HEK293 (cell line): Measurements from ENCODE around the gene GPER1.

Experiments used
- CTCF ChIA-PET: fragments of 350-600 bp; formaldehyde crosslinking; extraction: SDS; loops from one replicate; lab custom pipeline; 2021; ENCODE audit warnings: antibody characterized with exemption; lab: Yijun Ruan, JAX
- POLR2A ChIA-PET: fragments of 300-600 bp; formaldehyde crosslinking; extraction: SDS; loops from one replicate; lab custom pipeline; 2020; ENCODE audit warnings: antibody characterized with exemption, inconsistent platforms; lab: Yijun Ruan, JAX
- H3K27ac ChIP-seq: fragments of 200-500 bp; sonication (Bioruptor generic); 2 replicates; pipeline ENCODE4 v1.5.1; 2014; ENCODE audit warnings: low read depth, low read length, control low read depth, inconsistent platforms; ENCODE audit errors: extremely low read depth
- H3K36me3 ChIP-seq, 2 experiments: fragments of 200-500 bp in 1 of 2; sonication (Bioruptor generic) in 1 of 2; 1 replicate in 1 of 2; 2 replicates in 1 of 2; pipeline ENCODE4 v1.5.1; 2014 to 2017; ENCODE audit warnings: inconsistent platforms in 2 of 2, low read length in 2 of 2; ENCODE audit not compliant: control insufficient read depth in 2 of 2, insufficient read depth in 1 of 2
- H3K4me1 ChIP-seq: fragments of 200-500 bp; sonication (Bioruptor generic); 2 replicates; pipeline ENCODE4 v1.5.1; 2014; ENCODE audit warnings: mild to moderate bottlenecking, low read length, inconsistent platforms; ENCODE audit not compliant: control insufficient read depth, insufficient read depth
- H3K4me3 ChIP-seq: 2 replicates; pipeline ENCODE4 v1.5.1; 2011; ENCODE audit warnings: low read depth, mild to moderate bottlenecking, control low read depth, low read length, moderate library complexity
- H3K9me3 ChIP-seq: fragments of 200-500 bp; sonication (Bioruptor generic); 2 replicates; pipeline ENCODE4 v1.5.1; 2014; ENCODE audit warnings: low read depth, low read length, inconsistent platforms; ENCODE audit not compliant: control insufficient read depth, insufficient read depth
- KLF1 ChIP-seq: fragments of 450-650 bp; formaldehyde crosslinking; IDR thresholded peaks from 2 replicates; pipeline ENCODE4 v1.5.1; 2016; ENCODE audit warnings: missing biosample characterization, missing genetic modification characterization
- PRDM2 ChIP-seq: fragments of 450-650 bp; formaldehyde crosslinking; IDR thresholded peaks from 2 replicates; pipeline ENCODE4 v1.5.1; 2016; ENCODE audit warnings: missing biosample characterization, missing genetic modification characterization, borderline replicate concordance
- ZBTB17 ChIP-seq: fragments of 450-650 bp; formaldehyde crosslinking; IDR thresholded peaks from 2 replicates; pipeline ENCODE4 v1.5.1; 2016; ENCODE audit warnings: missing biosample characterization, missing genetic modification characterization
- ZBTB20 ChIP-seq: fragments of 450-650 bp; formaldehyde crosslinking; IDR thresholded peaks from 2 replicates; pipeline ENCODE4 v1.5.1; 2016; ENCODE audit warnings: missing biosample characterization, missing genetic modification characterization
- ZBTB7A ChIP-seq: fragments of 450-650 bp; formaldehyde crosslinking; IDR thresholded peaks from 2 replicates; pipeline ENCODE4 v1.5.1; 2016; ENCODE audit warnings: low read depth, missing biosample characterization, missing genetic modification characterization
- ZFP41 ChIP-seq: fragments of 450-650 bp; formaldehyde crosslinking; IDR thresholded peaks from 2 replicates; pipeline ENCODE4 v1.5.1; 2016; ENCODE audit warnings: missing biosample characterization, missing genetic modification characterization, borderline replicate concordance
- ZFP69B ChIP-seq: fragments of 450-650 bp; formaldehyde crosslinking; IDR thresholded peaks from 2 replicates; pipeline ENCODE4 v1.5.1; 2016; ENCODE audit warnings: missing biosample characterization, missing genetic modification characterization
- ZIC2 ChIP-seq: fragments of 450-650 bp; formaldehyde crosslinking; IDR thresholded peaks from 2 replicates; pipeline ENCODE4 v1.5.1; 2016; ENCODE audit warnings: missing biosample characterization, missing genetic modification characterization
- ZNF148 ChIP-seq: fragments of 450-650 bp; formaldehyde crosslinking; IDR thresholded peaks from 2 replicates; pipeline ENCODE4 v1.5.0; 2017; ENCODE audit warnings: missing biosample characterization, missing genetic modification characterization, borderline replicate concordance
- ZNF175 ChIP-seq: fragments of 450-650 bp; formaldehyde crosslinking; IDR thresholded peaks from 2 replicates; pipeline ENCODE4 v1.5.1; 2016; ENCODE audit warnings: missing biosample characterization, missing genetic modification characterization
- ZNF311 ChIP-seq: fragments of 450-650 bp; formaldehyde crosslinking; IDR thresholded peaks from 2 replicates; pipeline ENCODE4 v1.5.1; 2017; ENCODE audit warnings: missing biosample characterization, missing genetic modification characterization, borderline replicate concordance
- ZNF37A ChIP-seq: fragments of 450-650 bp; IDR thresholded peaks from 2 replicates; pipeline ENCODE4 v1.5.1; 2018; ENCODE audit warnings: missing biosample characterization, missing genetic modification characterization
- ZNF449 ChIP-seq: fragments of 450-650 bp; formaldehyde crosslinking; IDR thresholded peaks from 2 replicates; pipeline ENCODE4 v1.5.1; 2017; ENCODE audit warnings: missing biosample characterization, mild to moderate bottlenecking, missing genetic modification characterization, moderate library complexity
- ZNF585B ChIP-seq: fragments of 450-650 bp; formaldehyde crosslinking; IDR thresholded peaks from 2 replicates; pipeline ENCODE4 v1.5.1; 2016; ENCODE audit warnings: missing biosample characterization, missing genetic modification characterization
- ZNF639 ChIP-seq: fragments of 450-650 bp; formaldehyde crosslinking; IDR thresholded peaks from 2 replicates; pipeline ENCODE4 v1.5.1; 2016; ENCODE audit warnings: missing biosample characterization, missing genetic modification characterization
- ZNF654 ChIP-seq: fragments of 450-650 bp; formaldehyde crosslinking; IDR thresholded peaks from 2 replicates; pipeline ENCODE4 v1.5.1; 2016; ENCODE audit warnings: low read depth, missing biosample characterization, missing genetic modification characterization
- ZNF660 ChIP-seq: fragments of 450-650 bp; IDR thresholded peaks from 2 replicates; pipeline ENCODE4 v1.5.1; 2018; ENCODE audit warnings: missing biosample characterization, mild to moderate bottlenecking, missing genetic modification characterization
- ZNF791 ChIP-seq: fragments of 450-650 bp; formaldehyde crosslinking; IDR thresholded peaks from 2 replicates; pipeline ENCODE4 v1.5.1; 2016; ENCODE audit warnings: missing biosample characterization, missing genetic modification characterization
- TF ChIP-seq, protein P1 (sequence below): fragments of 450-650 bp; formaldehyde crosslinking; IDR thresholded peaks from 2 replicates; pipeline ENCODE4 v1.5.1; 2016; ENCODE audit warnings: missing biosample characterization, missing genetic modification characterization, low read depth
- TF ChIP-seq, protein P2 (sequence below): sonication (generic); formaldehyde crosslinking; IDR thresholded peaks from 2 replicates; pipeline ENCODE4 v1.8.1; 2022; ENCODE audit warnings: mild to moderate bottlenecking, moderate library complexity, missing genetic modification reagents

Gene GPER1

DNA sequence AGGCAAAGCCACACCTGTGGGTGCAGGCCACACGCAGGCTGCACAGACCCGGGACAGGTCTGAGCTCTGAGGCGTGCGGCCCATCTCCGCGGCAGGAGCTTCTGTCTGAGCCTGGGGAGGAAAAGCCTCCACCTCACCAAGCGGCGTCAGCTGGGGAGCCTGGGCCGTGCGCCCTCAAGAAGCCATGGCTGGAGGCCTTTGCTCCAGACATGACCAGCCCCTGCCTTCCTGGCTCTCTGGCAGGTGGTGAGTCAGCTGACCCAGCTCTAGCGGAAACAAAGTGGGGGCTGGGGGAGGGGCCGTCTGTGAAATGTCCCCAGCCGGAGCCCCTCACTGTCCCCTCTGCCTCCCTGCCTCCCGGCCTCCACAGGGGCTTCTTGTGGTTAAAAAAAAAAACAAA, 12.5 kb downstream of the GPER1 start (continued):
- TF ChIP-seq, protein P1, sequence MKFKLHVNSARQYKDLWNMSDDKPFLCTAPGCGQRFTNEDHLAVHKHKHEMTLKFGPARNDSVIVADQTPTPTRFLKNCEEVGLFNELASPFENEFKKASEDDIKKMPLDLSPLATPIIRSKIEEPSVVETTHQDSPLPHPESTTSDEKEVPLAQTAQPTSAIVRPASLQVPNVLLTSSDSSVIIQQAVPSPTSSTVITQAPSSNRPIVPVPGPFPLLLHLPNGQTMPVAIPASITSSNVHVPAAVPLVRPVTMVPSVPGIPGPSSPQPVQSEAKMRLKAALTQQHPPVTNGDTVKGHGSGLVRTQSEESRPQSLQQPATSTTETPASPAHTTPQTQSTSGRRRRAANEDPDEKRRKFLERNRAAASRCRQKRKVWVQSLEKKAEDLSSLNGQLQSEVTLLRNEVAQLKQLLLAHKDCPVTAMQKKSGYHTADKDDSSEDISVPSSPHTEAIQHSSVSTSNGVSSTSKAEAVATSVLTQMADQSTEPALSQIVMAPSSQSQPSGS (tag by site-specific recombination): no peak
- no peak for TF ChIP-seq ZBTB20 (tag by site-specific recombination)
- TF ChIP-seq ZFP41 (tag by site-specific recombination): no peak
- TF ChIP-seq KLF1 (tag by site-specific recombination): no peak
- no peak for TF ChIP-seq ZNF175 (tag by site-specific recombination)
- TF ChIP-seq ZNF148 (tag by site-specific recombination): no peak
- TF ChIP-seq ZNF791: no peak
- TF ChIP-seq ZNF37A (tag by site-specific recombination): no peak
- TF ChIP-seq, protein P2, sequence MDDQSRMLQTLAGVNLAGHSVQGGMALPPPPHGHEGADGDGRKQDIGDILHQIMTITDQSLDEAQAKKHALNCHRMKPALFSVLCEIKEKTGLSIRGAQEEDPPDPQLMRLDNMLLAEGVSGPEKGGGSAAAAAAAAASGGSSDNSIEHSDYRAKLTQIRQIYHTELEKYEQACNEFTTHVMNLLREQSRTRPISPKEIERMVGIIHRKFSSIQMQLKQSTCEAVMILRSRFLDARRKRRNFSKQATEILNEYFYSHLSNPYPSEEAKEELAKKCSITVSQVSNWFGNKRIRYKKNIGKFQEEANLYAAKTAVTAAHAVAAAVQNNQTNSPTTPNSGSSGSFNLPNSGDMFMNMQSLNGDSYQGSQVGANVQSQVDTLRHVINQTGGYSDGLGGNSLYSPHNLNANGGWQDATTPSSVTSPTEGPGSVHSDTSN (CRISPR knock-in tag): no peak
- TF ChIP-seq ZBTB17 (tag by site-specific recombination): no peak
- TF ChIP-seq ZNF311: no peak
- no peak for TF ChIP-seq ZNF449 (tag by site-specific recombination)

DNA sequence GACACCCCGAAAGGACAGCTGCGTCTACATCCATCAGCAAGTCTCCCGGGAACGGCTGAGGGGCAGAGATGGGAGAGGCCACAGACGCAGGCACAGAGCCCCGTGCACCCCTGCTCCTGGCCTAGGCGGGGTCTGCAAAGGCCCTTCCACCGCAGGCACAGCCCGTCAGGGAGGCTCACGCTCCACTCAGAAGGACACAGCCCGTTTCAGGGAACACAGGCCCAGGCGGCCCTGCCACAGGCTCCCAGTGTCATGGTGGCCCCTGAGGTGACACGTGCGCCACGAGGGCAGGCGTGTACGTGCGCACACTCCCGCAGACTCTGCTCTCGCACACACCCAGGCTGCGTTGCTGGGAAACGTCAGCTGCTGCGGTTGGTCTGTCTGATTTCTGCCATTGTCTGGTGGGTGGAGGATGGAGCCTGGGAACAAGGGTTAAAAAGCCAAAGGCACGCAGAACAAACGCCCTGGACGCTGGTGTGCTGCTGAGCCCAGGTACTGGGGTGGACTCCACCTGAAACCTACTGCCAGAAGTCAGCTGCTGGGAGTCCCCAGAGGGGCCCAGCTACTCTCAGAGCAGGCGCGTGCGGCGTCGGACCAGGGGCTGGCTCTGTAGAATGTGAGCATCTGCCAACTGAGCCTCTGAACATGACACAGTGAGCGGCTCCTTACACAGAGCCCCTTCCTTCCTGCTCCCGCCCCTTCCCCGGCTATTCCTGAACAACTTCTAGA, 13.1 kb downstream of the GPER1 start:
- H3K36me3 ChIP-seq: peaks cover 0 to 5% of the 10 kb centered on the region in 2 experiments; a peak in 1 of 3 replicates
- CTCF ChIA-PET: interaction anchor here (0.9 to 1.9 kb wide), 4 partner anchors 13 to 75 kb away, joined by 3 to 8 read pairs (median 5); partner anchors contain the start of gene GPER1
- TF ChIP-seq ZBTB7A (tag by site-specific recombination) (no peak), ZNF660 (tag by site-specific recombination) (no peak), ZFP69B (tag by site-specific recombination) (no peak), ZIC2 (no peak), ZNF654 (tag by site-specific recombination) (no peak), ZNF639 (tag by site-specific recombination) (no peak), PRDM2 (tag by site-specific recombination) (no peak), ZNF585B (tag by site-specific recombination) (no peak)
- no peak overlapping the region for H3K27ac ChIP-seq
- POLR2A ChIA-PET: no interaction called here
- no peaks in the 10 kb centered on the region; the same call in 1 of the 2 replicates for H3K4me1 ChIP-seq
- H3K4me3 ChIP-seq: no peak overlapping the region
- H3K9me3 ChIP-seq: no peaks in the 10 kb centered on the region
